PC-3 (cell line): ENCODE results near the gene NRCAM. TPM values are rescaled to one million over a fixed set of nuclear protein-coding genes. Genes with fewer than 3 reads are reported as not detected.

Source experiments
- ATAC-seq: fragments of 200-7000 bp; cut with Tn5 transposase; 2 replicates; pipeline ENCODE4 v1.9.1; 2020; ENCODE audit warnings: mild to moderate bottlenecking, moderate library complexity
- BruUV-seq: library from RNA; stranded (reverse); fragments of 400-500 nt; replicated peaks from 2 replicates; lab custom pipeline; 2021; lab: Mats Ljungman, UMichigan
- CTCF ChIA-PET: fragments of 300-600 bp; sonication (Branson Sonifier 250); formaldehyde crosslinking; loops from one replicate; lab custom pipeline; 2022; ENCODE audit warnings: antibody characterized with exemption; lab: Charles Lee
- POLR2A ChIA-PET: fragments of 300-600 bp; sonication (Branson Sonifier 250); formaldehyde crosslinking; loops from one replicate; lab custom pipeline; 2022; ENCODE audit warnings: antibody characterized with exemption; ENCODE audit not compliant: unreplicated experiment; lab: Charles Lee
- DNase-seq: peaks from one replicate; pipeline ENCODE4 v3.0.0-alpha.2; 2015
- H2AFZ ChIP-seq: fragments of 300-600 bp; sonication (generic); 2 replicates; pipeline ENCODE4 v1.6.0; 2016; ENCODE audit warnings: antibody characterized with exemption, low read length
- H3F3A ChIP-seq: fragments of 300-600 bp; sonication (generic); one replicate; pipeline ENCODE4 v1.6.0; 2017; ENCODE audit warnings: antibody characterized with exemption, low read length, control low read depth, mild to moderate bottlenecking; ENCODE audit not compliant: unreplicated experiment
- H3K27ac ChIP-seq: fragments of 300-600 bp; sonication (generic); 2 replicates; pipeline ENCODE4 v1.5.1; 2016; ENCODE audit warnings: mild to moderate bottlenecking, low read length
- H3K27me3 ChIP-seq: fragments of 300-600 bp; sonication (generic); 2 replicates; pipeline ENCODE4 v1.6.1; 2016; ENCODE audit warnings: low read length, mixed read lengths
- H3K36me3 ChIP-seq: fragments of 300-600 bp; sonication (generic); 2 replicates; pipeline ENCODE4 v1.6.1; 2016; ENCODE audit warnings: low read depth, mixed run types, low read length, mixed read lengths
- H3K4me1 ChIP-seq: fragments of 300-600 bp; sonication (generic); 2 replicates; pipeline ENCODE4 v1.5.1; 2016; ENCODE audit warnings: low read length; ENCODE audit not compliant: insufficient read depth
- H3K4me2 ChIP-seq: fragments of 300-600 bp; sonication (generic); 2 replicates; pipeline ENCODE4 v1.6.0; 2016; ENCODE audit warnings: low read length
- H3K4me3 ChIP-seq: fragments of 300-600 bp; sonication (generic); 2 replicates; pipeline ENCODE4 v1.5.1; 2016; ENCODE audit warnings: mild to moderate bottlenecking, low read length, mixed read lengths
- H3K79me2 ChIP-seq: fragments of 300-600 bp; sonication (generic); 2 replicates; pipeline ENCODE4 v1.6.1; 2017; ENCODE audit warnings: low read length, mixed read lengths
- H3K9ac ChIP-seq: fragments of 300-600 bp; sonication (generic); 2 replicates; pipeline ENCODE4 v1.6.0; 2016; ENCODE audit warnings: mild to moderate bottlenecking, low read length
- H3K9me2 ChIP-seq: fragments of 300-600 bp; sonication (generic); replicated peaks from 2 replicates; pipeline ENCODE4 v1.6.1; 2016; ENCODE audit warnings: mixed run types, low read length, mixed read lengths
- H3K9me3 ChIP-seq: fragments of 300-600 bp; sonication (generic); 2 replicates; pipeline ENCODE4 v1.6.1; 2016; ENCODE audit warnings: low read length, mixed read lengths
- H4K20me1 ChIP-seq: fragments of 300-600 bp; sonication (generic); 2 replicates; pipeline ENCODE4 v1.6.1; 2016; ENCODE audit warnings: low read length, mixed read lengths
- CTCF ChIP-seq: fragments of 300-600 bp; sonication (generic); conservative IDR thresholded peaks from 2 replicates; pipeline ENCODE4 v1.5.1; 2017; ENCODE audit warnings: antibody characterized with exemption, low read depth, mild to moderate bottlenecking, low read length
- EZH2 ChIP-seq: fragments of 300-600 bp; sonication (generic); IDR thresholded peaks from one replicate; pipeline ENCODE4 v1.6.1; 2017; ENCODE audit warnings: antibody characterized with exemption, mild to moderate bottlenecking, low read length; ENCODE audit not compliant: unreplicated experiment
- EZH2phosphoT487 ChIP-seq: fragments of 300-600 bp; sonication (generic); IDR thresholded peaks from 2 replicates; pipeline ENCODE4 v1.6.1; 2018; ENCODE audit warnings: mild to moderate bottlenecking, antibody characterized with exemption, low read length, borderline replicate concordance
- intact Hi-C: fragments of 100-400 bp; cut with micrococcal nuclease; formaldehyde crosslinking; loops from 2 replicates; pipeline ENCODE4 v1.9.0; 2023
- total RNA-seq: library from RNA; depleted of rRNA; stranded (reverse); fragments of >200 nt; gene quantifications from 2 replicates; pipeline ENCODE4 v1.2.3, GENCODE V29; 2014

NRCAM gene
- total RNA-seq, 1 experiment from 2014 or later = not detected

DNA sequence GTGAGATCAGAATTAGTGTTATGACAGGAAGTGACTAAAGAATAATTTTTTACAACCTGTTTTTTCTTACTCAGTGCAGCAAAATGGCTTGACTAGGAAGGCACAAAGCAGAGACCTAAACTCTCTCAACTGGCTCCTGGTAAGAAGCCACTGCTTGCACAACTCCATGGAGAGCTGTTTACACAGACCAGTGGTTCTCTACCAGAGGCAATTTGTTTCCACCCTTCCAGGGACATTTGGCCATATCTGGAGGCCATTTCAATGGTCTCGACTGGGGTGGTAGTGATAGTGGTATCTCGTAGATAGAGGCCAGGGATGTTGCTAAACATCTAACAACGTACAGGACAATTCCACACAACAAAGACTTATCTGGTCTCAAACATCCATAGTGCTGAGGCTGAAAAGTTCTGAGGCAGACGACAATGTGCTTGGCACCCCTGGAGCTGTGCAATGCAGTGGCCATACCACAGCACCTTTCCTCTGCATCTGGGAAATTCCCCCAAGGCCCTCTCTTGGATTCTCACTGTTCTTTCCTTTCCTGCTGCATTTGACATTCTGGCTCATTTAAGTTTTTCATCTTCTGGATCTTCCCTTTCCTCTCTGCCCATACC, 220.7 kb downstream of the NRCAM start:
- H2AFZ ChIP-seq = no peak overlapping the region
- POLR2A ChIA-PET = no interaction called here

GRCh38 chr7:108234971-108235450, 221.2 kb downstream of the NRCAM start:
- Histone ChIP-seq H2AFZ (no peak overlapping the region), H3K4me1 (no peaks in the 10 kb centered on the region), H3K27me3 (no peaks in the 10 kb centered on the region), H3K79me2 (no peaks in the 10 kb centered on the region), H3F3A (no peaks in the 10 kb centered on the region), H3K4me3 (no peak overlapping the region), H3K27ac (no peak overlapping the region), H3K9ac (no peak overlapping the region), H3K9me3 (no peaks in the 10 kb centered on the region), H3K9me2 (no peaks in the 10 kb centered on the region), H3K36me3 (no peaks in the 10 kb centered on the region), H4K20me1 (no peaks in the 10 kb centered on the region), H3K4me2 (no peak overlapping the region)
- ChIA-PET POLR2A (no interaction called here), CTCF (no interaction called here)
- no peak for ATAC-seq
- BruUV-seq = no TSS peak
- intact Hi-C loops = no loop called here
- no peak for DNase-seq
- no peak for TF ChIP-seq EZH2phosphoT487
- TF ChIP-seq CTCF = no peak
- TF ChIP-seq EZH2 = no peak

More for the DNA sequence above, 220.7 kb downstream of the NRCAM start:
- CTCF ChIA-PET = no interaction called here
- Histone ChIP-seq H3K27me3 (no peaks in the 10 kb centered on the region), H3K9me2 (no peaks in the 10 kb centered on the region), H3K27ac (no peak overlapping the region), H3K9ac (no peak overlapping the region), H4K20me1 (no peaks in the 10 kb centered on the region), H3K79me2 (no peaks in the 10 kb centered on the region), H3K4me2 (no peak overlapping the region), H3K4me3 (no peak overlapping the region), H3F3A (no peaks in the 10 kb centered on the region), H3K36me3 (no peaks in the 10 kb centered on the region), H3K9me3 (no peaks in the 10 kb centered on the region), H3K4me1 (no peaks in the 10 kb centered on the region)
- TF ChIP-seq EZH2 (no peak), EZH2phosphoT487 (no peak), CTCF (no peak)
- no peak for DNase-seq
- intact Hi-C loops = no loop called here
- no TSS peak for BruUV-seq
- ATAC-seq = no peak

DNA sequence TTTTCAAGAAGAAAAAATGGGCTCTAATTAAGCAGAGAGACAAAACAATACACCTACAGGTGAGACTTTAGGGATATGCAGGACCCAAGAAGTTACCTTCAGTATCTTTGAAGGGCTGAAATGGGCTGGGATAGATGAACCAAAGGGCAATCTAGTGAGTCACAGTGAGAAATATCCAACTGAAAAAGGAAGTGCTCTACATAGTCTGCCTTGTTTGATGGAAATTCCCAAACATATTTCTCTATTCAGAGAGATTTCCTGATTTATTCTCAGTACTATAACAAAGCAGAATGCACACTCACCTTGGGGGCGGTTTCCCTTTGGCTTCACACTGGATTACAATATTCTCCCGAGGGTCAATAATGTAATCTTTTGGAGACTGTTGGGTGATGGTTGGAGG, 222.0 kb downstream of the NRCAM start:
- H3K4me3 ChIP-seq = no peak overlapping the region
- H3K27ac ChIP-seq = no peak overlapping the region

More for the DNA sequence above, 222.0 kb downstream of the NRCAM start:
- ChIA-PET CTCF (no interaction called here), POLR2A (no interaction called here)
- H3K4me2 ChIP-seq = no peak overlapping the region
- BruUV-seq = no TSS peak
- no peak overlapping the region for H2AFZ ChIP-seq
- H3K4me1 ChIP-seq = no peaks in the 10 kb centered on the region
- no peaks in the 10 kb centered on the region for H3K79me2 ChIP-seq
- no peak overlapping the region for H3K9ac ChIP-seq
- H3F3A ChIP-seq = no peaks in the 10 kb centered on the region
- no peaks in the 10 kb centered on the region for H4K20me1 ChIP-seq
- no peaks in the 10 kb centered on the region for H3K36me3 ChIP-seq
- no peaks in the 10 kb centered on the region for H3K9me2 ChIP-seq
- no peaks in the 10 kb centered on the region for H3K27me3 ChIP-seq
- intact Hi-C loops = no loop called here
- TF ChIP-seq CTCF (no peak), EZH2phosphoT487 (no peak), EZH2 (no peak)
- DNase-seq (no peak), ATAC-seq (no peak)
- no peaks in the 10 kb centered on the region for H3K9me3 ChIP-seq
